ENCODE measurements around the gene TMEM255A.

DNA sequence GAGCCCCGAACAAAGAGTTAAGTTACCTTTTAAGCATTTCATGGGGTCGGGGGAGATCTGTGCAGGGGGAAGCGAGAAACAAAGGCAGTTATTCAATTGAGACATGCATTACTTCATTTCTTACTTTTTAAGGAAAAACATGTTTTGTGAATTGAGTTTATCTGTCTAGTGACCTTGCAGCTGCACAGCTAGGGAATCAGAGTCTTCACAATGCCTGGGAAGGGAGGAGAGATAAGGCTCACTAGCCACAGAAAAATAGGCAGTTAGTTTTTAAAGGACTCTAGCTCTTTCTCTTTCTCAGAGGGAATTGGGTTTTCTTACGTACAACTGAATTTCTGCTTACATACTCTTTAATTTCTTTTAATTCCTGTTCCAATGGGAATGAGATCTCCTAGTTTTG is 86.9 kb downstream of the TMEM255A start:
- TF ChIP-seq, protein P1, sequence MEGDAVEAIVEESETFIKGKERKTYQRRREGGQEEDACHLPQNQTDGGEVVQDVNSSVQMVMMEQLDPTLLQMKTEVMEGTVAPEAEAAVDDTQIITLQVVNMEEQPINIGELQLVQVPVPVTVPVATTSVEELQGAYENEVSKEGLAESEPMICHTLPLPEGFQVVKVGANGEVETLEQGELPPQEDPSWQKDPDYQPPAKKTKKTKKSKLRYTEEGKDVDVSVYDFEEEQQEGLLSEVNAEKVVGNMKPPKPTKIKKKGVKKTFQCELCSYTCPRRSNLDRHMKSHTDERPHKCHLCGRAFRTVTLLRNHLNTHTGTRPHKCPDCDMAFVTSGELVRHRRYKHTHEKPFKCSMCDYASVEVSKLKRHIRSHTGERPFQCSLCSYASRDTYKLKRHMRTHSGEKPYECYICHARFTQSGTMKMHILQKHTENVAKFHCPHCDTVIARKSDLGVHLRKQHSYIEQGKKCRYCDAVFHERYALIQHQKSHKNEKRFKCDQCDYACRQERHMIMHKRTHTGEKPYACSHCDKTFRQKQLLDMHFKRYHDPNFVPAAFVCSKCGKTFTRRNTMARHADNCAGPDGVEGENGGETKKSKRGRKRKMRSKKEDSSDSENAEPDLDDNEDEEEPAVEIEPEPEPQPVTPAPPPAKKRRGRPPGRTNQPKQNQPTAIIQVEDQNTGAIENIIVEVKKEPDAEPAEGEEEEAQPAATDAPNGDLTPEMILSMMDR (IDR thresholded peaks at IDR 0.05) = no peak
- no peak for TF ChIP-seq POLR2A (IDR thresholded peaks at IDR 0.05)
